PC-9 (cell line): Measurements from ENCODE around the gene TAS2R41. TPM values are rescaled to one million over a fixed set of nuclear protein-coding genes. Genes with fewer than 3 reads are reported as not detected.
"Not testable (repeated sequence)": the region's sequence is repeated elsewhere in the genome, so short reads cannot be mapped to it uniquely, and the experiment has no call there.

Experiments used
- BruUV-seq: library from RNA; stranded (reverse); fragments of 400-500 nt; replicated peaks from 2 replicates; lab custom pipeline; 2021; lab: Mats Ljungman, UMichigan
- CTCF ChIA-PET: fragments of 300-600 bp; sonication (Branson Sonifier 250); formaldehyde crosslinking; loops from one replicate; lab custom pipeline; 2022; ENCODE audit warnings: antibody characterized with exemption; lab: Charles Lee
- POLR2A ChIA-PET: fragments of 300-600 bp; sonication (Branson Sonifier 250); formaldehyde crosslinking; loops from one replicate; lab custom pipeline; 2022; ENCODE audit warnings: antibody characterized with exemption; ENCODE audit not compliant: unreplicated experiment; lab: Charles Lee
- DNase-seq, 2 experiments: peaks; one replicate each; pipeline versions ENCODE4 v3.0.0 to v3.0.0-alpha.2; 2015 to 2022; ENCODE audit warnings: mixed read lengths in 1 of 2
- H2AFZ ChIP-seq: fragments of 200-600 bp; sonication (generic); 2 replicates; pipeline ENCODE4 v1.8.1; 2017; ENCODE audit warnings: antibody characterized with exemption
- H3F3A ChIP-seq: fragments of 200-600 bp; sonication (generic); 2 replicates; pipeline ENCODE4 v1.8.1; 2017; ENCODE audit warnings: antibody characterized with exemption, mild to moderate bottlenecking, low read depth; ENCODE audit not compliant: insufficient read depth
- H3K27ac ChIP-seq: fragments of 200-600 bp; sonication (generic); 2 replicates; pipeline ENCODE4 v1.6.1; 2016; ENCODE audit warnings: mixed run types
- H3K27me3 ChIP-seq: fragments of 200-600 bp; sonication (generic); 2 replicates; pipeline ENCODE4 v1.6.1; 2016; ENCODE audit warnings: low read depth, mixed run types; ENCODE audit not compliant: insufficient read depth
- H3K36me3 ChIP-seq: fragments of 200-600 bp; sonication (generic); 2 replicates; pipeline ENCODE4 v1.6.1; 2016; ENCODE audit warnings: low read depth, mixed run types
- H3K4me1 ChIP-seq: fragments of 200-600 bp; sonication (generic); replicated peaks from 2 replicates; pipeline ENCODE4 v1.6.1; 2016; ENCODE audit warnings: mixed run types; ENCODE audit not compliant: insufficient read depth
- H3K4me2 ChIP-seq: fragments of 200-600 bp; sonication (generic); 2 replicates; pipeline ENCODE4 v1.6.1; 2017; ENCODE audit warnings: mixed run types
- H3K4me3 ChIP-seq: fragments of 200-600 bp; sonication (generic); 2 replicates; pipeline ENCODE4 v1.6.1; 2016; ENCODE audit warnings: mixed run types
- H3K79me2 ChIP-seq: fragments of 200-600 bp; sonication (generic); 2 replicates; pipeline ENCODE4 v1.6.1; 2017; ENCODE audit warnings: low read depth, mixed run types
- H3K9me2 ChIP-seq: fragments of 200-600 bp; sonication (generic); 2 replicates; pipeline ENCODE4 v1.8.1; 2017; ENCODE audit warnings: mild to moderate bottlenecking; ENCODE audit not compliant: insufficient read depth
- H3K9me3 ChIP-seq: fragments of 200-600 bp; sonication (generic); 2 replicates; pipeline ENCODE4 v1.8.1; 2016; ENCODE audit warnings: low read depth; ENCODE audit not compliant: insufficient read depth
- H4K20me1 ChIP-seq: fragments of 200-600 bp; sonication (generic); 2 replicates; pipeline ENCODE4 v1.8.1; 2017; ENCODE audit not compliant: insufficient read depth
- CTCF ChIP-seq: fragments of 200-600 bp; sonication (generic); conservative IDR thresholded peaks from 2 replicates; pipeline ENCODE4 v1.6.1; 2017; ENCODE audit warnings: mixed run types, antibody characterized with exemption, mild to moderate bottlenecking, moderate library complexity
- EZH2 ChIP-seq: fragments of 200-600 bp; sonication (generic); IDR thresholded peaks from 2 replicates; pipeline ENCODE4 v1.8.0; 2017; ENCODE audit warnings: antibody characterized with exemption, low read depth
- intact Hi-C: fragments of 100-400 bp; cut with micrococcal nuclease; formaldehyde crosslinking; loops from one replicate; pipeline ENCODE4 v1.10.0; 2022; ENCODE audit not compliant: unreplicated experiment
- total RNA-seq: library from RNA; stranded (reverse); gene quantifications from 2 replicates; pipeline ENCODE4 v1.2.3, GENCODE V29; 2021

The TAS2R41 gene
- total RNA-seq, 1 experiment from 2014 or later = not detected

- POLR2A ChIA-PET = no interaction called here
- no peak overlapping the region for H3K27ac ChIP-seq
These were observed 14.1 kb upstream of the TAS2R41 start for GRCh38 chr7:143463556-143463955.

DNA sequence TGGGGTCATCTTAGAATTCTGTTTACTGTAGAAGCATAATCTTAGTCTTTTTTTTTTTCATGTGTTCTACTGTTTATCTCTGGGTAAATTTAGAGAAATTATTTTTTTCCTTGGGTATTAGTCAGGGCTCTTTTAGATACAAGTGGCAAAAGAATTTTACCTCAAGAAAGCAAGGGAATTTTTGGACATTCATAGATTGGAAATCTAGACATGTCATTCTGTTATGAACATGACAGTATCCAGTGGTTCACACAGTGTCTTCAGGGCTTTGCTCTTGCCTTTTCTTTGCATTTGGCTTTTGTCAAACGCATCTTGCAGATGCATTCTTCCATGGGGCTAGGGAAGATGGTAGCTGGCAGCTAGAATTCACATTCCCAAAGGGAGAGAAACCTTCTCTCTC lies 13.7 kb upstream of the TAS2R41 start:
- H3K36me3 ChIP-seq = no peaks in the 10 kb centered on the region
- no peaks in the 10 kb centered on the region for H3K9me2 ChIP-seq
- no peak for TF ChIP-seq EZH2
- TF ChIP-seq CTCF = no peak
- peaks cover 13% of the 10 kb centered on the region for H3K4me1 ChIP-seq
- CTCF ChIA-PET = no interaction called here
- intact Hi-C loops = no loop called here
- no peaks in the 10 kb centered on the region for H3K27me3 ChIP-seq
- peak in 1 of 2 experiments; percentile 22 for DNase-seq
- H3K4me2 ChIP-seq = no peak overlapping the region
- no peak overlapping the region for H3K4me3 ChIP-seq
- H3K79me2 ChIP-seq = no peaks in the 10 kb centered on the region
- POLR2A ChIA-PET = no interaction called here
- no peaks in the 10 kb centered on the region for H3F3A ChIP-seq
- BruUV-seq = no TSS peak
- no peak overlapping the region for H3K27ac ChIP-seq
- no peak overlapping the region for H2AFZ ChIP-seq
- H4K20me1 ChIP-seq = no peaks in the 10 kb centered on the region
- H3K9me3 ChIP-seq = peaks cover 10% of the 10 kb centered on the region; the same call in 1 of the 2 replicates

More at GRCh38 chr7:143463556-143463955, 14.1 kb upstream of the TAS2R41 start:
- CTCF ChIA-PET = no interaction called here
- H3K27me3 ChIP-seq = no peaks in the 10 kb centered on the region
- H2AFZ ChIP-seq = no peak overlapping the region
- H3K4me1 ChIP-seq = peaks cover 13% of the 10 kb centered on the region
- no peaks in the 10 kb centered on the region for H3K9me2 ChIP-seq
- H3K36me3 ChIP-seq = no peaks in the 10 kb centered on the region
- H4K20me1 ChIP-seq = no peaks in the 10 kb centered on the region
- H3K4me3 ChIP-seq = no peak overlapping the region
- H3K79me2 ChIP-seq = no peaks in the 10 kb centered on the region
- no peaks in the 10 kb centered on the region for H3F3A ChIP-seq
- intact Hi-C loops = no loop called here
- TF ChIP-seq CTCF = no peak
- no peak for TF ChIP-seq EZH2
- H3K4me2 ChIP-seq = no peak overlapping the region
- peaks cover 10% of the 10 kb centered on the region; the same call in 1 of the 2 replicates for H3K9me3 ChIP-seq
- no TSS peak for BruUV-seq
- no peak for DNase-seq

DNA sequence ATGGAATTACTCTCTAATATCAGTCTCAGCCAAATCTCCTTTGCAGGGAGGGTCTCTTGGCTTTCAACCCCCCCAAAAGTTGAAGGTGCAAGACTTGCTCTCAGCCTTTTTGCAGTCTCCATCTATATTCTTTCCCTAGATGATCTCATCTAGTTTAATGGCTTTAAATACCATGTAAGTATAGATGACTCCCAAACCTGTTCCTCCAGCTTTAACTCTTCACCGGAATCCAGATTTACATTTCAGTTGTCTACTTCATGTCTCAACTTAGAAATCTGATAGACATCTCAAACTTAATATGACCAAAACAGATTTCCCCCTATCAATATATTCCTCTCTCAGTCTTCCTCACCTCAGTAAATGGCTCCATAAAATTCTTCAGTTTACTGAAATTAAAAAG lies 9.9 kb upstream of the TAS2R41 start:
- POLR2A ChIA-PET = no interaction called here
- no peak for TF ChIP-seq CTCF
- TF ChIP-seq EZH2 = no peak
- Histone ChIP-seq H3K36me3 (no peaks in the 10 kb centered on the region), H3K79me2 (no peaks in the 10 kb centered on the region), H3F3A (peaks cover 15% of the 10 kb centered on the region), H2AFZ (no peak overlapping the region), H3K4me2 (peak overlapping the region; percentile 35), H3K4me1 (peaks cover 29% of the 10 kb centered on the region), H3K27ac (no peak overlapping the region), H4K20me1 (no peaks in the 10 kb centered on the region), H3K9me2 (no peaks in the 10 kb centered on the region), H3K4me3 (no peak overlapping the region), H3K27me3 (no peaks in the 10 kb centered on the region), H3K9me3 (peaks cover 15% of the 10 kb centered on the region)
- intact Hi-C loops = no loop called here
- DNase-seq = peak in 1 of 2 experiments; percentile 70
- no TSS peak for BruUV-seq
- CTCF ChIA-PET = no interaction called here

- POLR2A ChIA-PET = interaction anchor here (0.6 kb wide), 1 partner anchor 223 kb away, joined by 3 read pairs; no protein-coding TSS in a partner anchor
- peak overlapping the region; percentile 65 for H3K4me2 ChIP-seq
- CTCF ChIA-PET = not testable (repeated sequence)
These were observed 5.5 kb upstream of the TAS2R41 start for GRCh38 chr7:143472071-143472689.

More at GRCh38 chr7:143472071-143472689, 5.5 kb upstream of the TAS2R41 start:
- H2AFZ ChIP-seq = peak overlapping the region; percentile 50
- peaks cover 15% of the 10 kb centered on the region for H3F3A ChIP-seq
- H3K27me3 ChIP-seq, H3K9me2 ChIP-seq, H3K79me2 ChIP-seq, intact Hi-C loops, H3K36me3 ChIP-seq, H4K20me1 ChIP-seq, BruUV-seq: not testable (repeated sequence)
- peak overlapping the region; percentile 39 for H3K4me3 ChIP-seq
- peaks cover 33% of the 10 kb centered on the region for H3K4me1 ChIP-seq
- H3K27ac ChIP-seq = peak overlapping the region; percentile 80
- H3K9me3 ChIP-seq = peaks cover 19% of the 10 kb centered on the region
- DNase-seq = peak; percentile 62 to 96
